ENCODE measurements around the gene ZNF536. TPM values are rescaled to one million over a fixed set of nuclear protein-coding genes. Genes with fewer than 3 reads are reported as not detected.

The ZNF536 gene
- total RNA-seq, 1 experiment from 2014 or later = not detected

DNA sequence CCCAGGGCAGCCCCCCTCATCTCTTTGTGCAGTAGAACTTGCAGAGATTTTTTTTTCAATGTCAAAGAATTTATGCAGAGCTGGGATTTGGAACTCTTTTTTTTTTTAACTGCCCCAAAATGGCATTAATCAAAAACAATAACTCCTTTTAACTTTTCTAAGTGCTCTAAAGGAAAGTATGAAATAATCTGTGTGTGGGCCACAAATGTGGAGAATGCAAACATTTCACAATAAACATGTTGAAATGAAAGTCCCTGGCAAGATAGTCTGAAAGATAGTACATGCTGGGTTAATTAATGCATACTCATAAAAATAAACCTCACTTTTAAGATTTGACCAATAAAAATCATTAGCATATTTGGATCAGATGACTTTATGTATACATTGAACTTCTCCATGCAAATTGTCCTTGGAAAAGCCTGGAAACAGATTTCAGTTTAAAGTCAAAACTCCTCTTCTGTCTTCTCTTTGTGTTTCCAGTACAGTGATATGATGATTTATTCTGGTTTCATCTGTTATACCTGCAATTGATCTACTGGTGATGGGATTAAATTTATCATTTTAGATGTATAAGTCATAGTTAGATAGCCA is 30.5 kb upstream of the ZNF536 start:
- no peak overlapping the region for H4K8ac ChIP-seq (replicated peaks; ENCODE audit: insufficient read length, low read depth, low read length)
- H2BK5ac ChIP-seq (ENCODE audit: insufficient read length, low read length) = no peak overlapping the region
- no peaks in the 10 kb centered on the region for H3K9me3 ChIP-seq (ENCODE audit: control insufficient read depth, low read depth, low read length)
- no peak overlapping the region for H2AK5ac ChIP-seq (ENCODE audit: insufficient read length, low read length)
- no peak overlapping the region for H3K56ac ChIP-seq (ENCODE audit: insufficient read length, low read depth, low read length)
- no peak overlapping the region for H2BK12ac ChIP-seq (ENCODE audit: insufficient read length, low read depth, low read length)
- H2BK15ac ChIP-seq (ENCODE audit: low read depth, low read length) = no peak overlapping the region
- Mint-ChIP-seq H3K36me3 (ENCODE audit: insufficient read depth in 1 of 3, low read depth in 3 of 3) (no peaks in the 10 kb centered on the region), H3K4me1 (no peaks in the 10 kb centered on the region), H3K4me3 (no peak overlapping the region), H3K9me3 (no peaks in the 10 kb centered on the region; a peak in 1 of 5 replicates), H3K27me3 (ENCODE audit: low read depth) (peaks cover 4% of the 10 kb centered on the region; the same call in 1 of the 2 replicates), H3K27ac (no peak overlapping the region)
- H3K79me2 ChIP-seq (ENCODE audit: insufficient read depth, low read length) = no peaks in the 10 kb centered on the region
- no peak overlapping the region for H3K9ac ChIP-seq (ENCODE audit: extremely low read depth, insufficient read length, low read length)
- no peaks in the 10 kb centered on the region for H3K27me3 ChIP-seq (ENCODE audit: insufficient read depth, low read length)
- no peak overlapping the region for H2AFZ ChIP-seq (ENCODE audit: low read length)
- no peak overlapping the region for H3T11ph ChIP-seq (ENCODE audit: low read length)
- H3K4me2 ChIP-seq (ENCODE audit: insufficient read depth, insufficient read length, low read length) = no peak overlapping the region
- no peak overlapping the region for H3K14ac ChIP-seq (ENCODE audit: insufficient read depth, low read length)
- no peak overlapping the region for H2BK20ac ChIP-seq (ENCODE audit: low read depth, low read length, poor library complexity, severe bottlenecking)
- no peak overlapping the region for H2BK120ac ChIP-seq (ENCODE audit: low read depth, low read length, poor library complexity, severe bottlenecking)
- H4K20me1 ChIP-seq (ENCODE audit: control insufficient read depth, insufficient read depth, insufficient read length) = no peaks in the 10 kb centered on the region
- H4K5ac ChIP-seq (ENCODE audit: insufficient read length, low read depth, low read length) = no peak overlapping the region
- H3K23me2 ChIP-seq (ENCODE audit: insufficient read length, low read depth, low read length, poor library complexity, severe bottlenecking) = no peaks in the 10 kb centered on the region
- H3K4me1 ChIP-seq (ENCODE audit: insufficient read depth, low read length) = no peaks in the 10 kb centered on the region
- DNase-seq = no peak
- no peak overlapping the region for H3K18ac ChIP-seq (ENCODE audit: insufficient read length, low read depth, low read length)
- no peak overlapping the region for H3K23ac ChIP-seq (ENCODE audit: insufficient read length, low read depth, low read length)
- no peak overlapping the region for H3K27ac ChIP-seq (ENCODE audit: insufficient read length, low read depth, low read length)
- no peak for TF ChIP-seq CTCF (conservative IDR thresholded peaks at IDR 0.05)
- no peak overlapping the region for H3K4ac ChIP-seq (ENCODE audit: low read depth, low read length)
- H4K91ac ChIP-seq (ENCODE audit: insufficient read length, low read depth, low read length) = no peak overlapping the region
- no peaks in the 10 kb centered on the region for H3K79me1 ChIP-seq (ENCODE audit: insufficient read depth, low read depth, low read length, poor library complexity, severe bottlenecking)

Data from H9 (cell line).